Measurements from ENCODE around the gene DGCR6. TPM values are rescaled to one million over a fixed set of nuclear protein-coding genes. Genes with fewer than 3 reads are reported as not detected.
"Not testable (repeated sequence)": the region's sequence is repeated elsewhere in the genome, so short reads cannot be mapped to it uniquely, and the experiment has no call there.

Gene DGCR6
- polyA plus RNA-seq, 2 of the 4 experiments (the other 2 are of a cell fraction), result 1.2 to 2.5 TPM

GRCh38 chr22:18958738-18959137 is 52.6 kb downstream of the DGCR6 start:
- H3K4me1 ChIP-seq; DNase-seq (ENCODE audit: low read depth in 1 of 2, low spot score in 1 of 2); H3K9me3 ChIP-seq; ATAC-seq; H3K4me2 ChIP-seq; FAIRE-seq; H3K4me3 ChIP-seq; POLR2A ChIA-PET; H3K27ac ChIP-seq: not testable (repeated sequence)
- CTCF ChIA-PET, result interaction anchor here (0.6 kb wide), 1 partner anchor 468 kb away, joined by 3 read pairs; no protein-coding TSS in a partner anchor
- 65% methylated on average over 14 of the region's 14 CpGs for WGBS (ENCODE audit: missing lambda C conversion rate)

- DNase-seq (ENCODE audit: low read depth in 1 of 2, low spot score in 1 of 2); H3K4me2 ChIP-seq; FAIRE-seq; ATAC-seq; H3K9me3 ChIP-seq; CTCF ChIA-PET; H3K4me3 ChIP-seq; POLR2A ChIA-PET; H3K4me1 ChIP-seq; H3K27ac ChIP-seq: not testable (repeated sequence)
- WGBS (ENCODE audit: missing lambda C conversion rate), result 92% methylated on average over 2 of the region's 6 CpGs
Observed at GRCh38 chr22:18959266-18959665, 53.1 kb downstream of the DGCR6 start.

GRCh38 chr22:18959741-18960140 is 53.6 kb downstream of the DGCR6 start:
- H3K9me3 ChIP-seq; FAIRE-seq; H3K4me1 ChIP-seq; H3K4me3 ChIP-seq; H3K27ac ChIP-seq; CTCF ChIA-PET; DNase-seq (ENCODE audit: low read depth in 1 of 2, low spot score in 1 of 2); POLR2A ChIA-PET; H3K4me2 ChIP-seq; ATAC-seq: not testable (repeated sequence)
- no CpG with 5 or more reads among the region's 12 CpGs for WGBS (ENCODE audit: missing lambda C conversion rate)

GRCh38 chr22:18960166-18960820 is 54.2 kb downstream of the DGCR6 start:
- CTCF ChIA-PET; ATAC-seq; H3K4me3 ChIP-seq; FAIRE-seq; POLR2A ChIA-PET; H3K4me2 ChIP-seq; H3K4me1 ChIP-seq; DNase-seq (ENCODE audit: low read depth in 1 of 2, low spot score in 1 of 2); H3K9me3 ChIP-seq; H3K27ac ChIP-seq: not testable (repeated sequence)
- no CpG with 5 or more reads among the region's 11 CpGs for WGBS (ENCODE audit: missing lambda C conversion rate)

- POLR2A ChIA-PET, H3K27ac ChIP-seq: not testable (repeated sequence)
Observed at GRCh38 chr22:18961201-18961600, 55.1 kb downstream of the DGCR6 start.

More at GRCh38 chr22:18961201-18961600, 55.1 kb downstream of the DGCR6 start:
- FAIRE-seq; H3K9me3 ChIP-seq; H3K4me3 ChIP-seq; H3K4me2 ChIP-seq; ATAC-seq; CTCF ChIA-PET; H3K4me1 ChIP-seq; DNase-seq (ENCODE audit: low read depth in 1 of 2, low spot score in 1 of 2): not testable (repeated sequence)
- 30% methylated on average over 4 of the region's 7 CpGs for WGBS (ENCODE audit: missing lambda C conversion rate)

Other genes with a start within 250 kb of the DGCR6 start
- 0.46 and 0.58 TPM in 2 replicates for gene PRODH, start 30.0 kb downstream of the DGCR6 start, polyA plus RNA-seq (2011; rRNA removed)
- 1.5 to 2.4 TPM (median 2.3 TPM) in 3 replicates for gene PRODH, start 30.0 kb downstream of the DGCR6 start, polyA plus RNA-seq (2017; fragmentation: RNase III; extraction: RNeasy Plus Mini Kit Qiagen cat#74134 plus additional on column Dnase treatment)
- gene DGCR2, start 216.1 kb downstream of the DGCR6 start, polyA plus RNA-seq (2011; rRNA removed), result 10.6 and 12.9 TPM in 2 replicates
- gene DGCR2, start 216.1 kb downstream of the DGCR6 start, polyA plus RNA-seq (2017; fragmentation: RNase III; extraction: RNeasy Plus Mini Kit Qiagen cat#74134 plus additional on column Dnase treatment), result 17.7 to 17.9 TPM (median 17.8 TPM) in 3 replicates
- gene TSSK2, start 225.0 kb downstream of the DGCR6 start, polyA plus RNA-seq (2011; rRNA removed), result not detected in 2 replicates
- not detected in 3 replicates for gene TSSK2, start 225.0 kb downstream of the DGCR6 start, polyA plus RNA-seq (2017; fragmentation: RNase III; extraction: RNeasy Plus Mini Kit Qiagen cat#74134 plus additional on column Dnase treatment)
- 4.7 and 5.2 TPM in 2 replicates for gene ESS2, start 238.3 kb downstream of the DGCR6 start, polyA plus RNA-seq (2011; rRNA removed)
- gene ESS2, start 238.3 kb downstream of the DGCR6 start, polyA plus RNA-seq (2017; fragmentation: RNase III; extraction: RNeasy Plus Mini Kit Qiagen cat#74134 plus additional on column Dnase treatment), result 9.0 to 10.0 TPM (median 9.4 TPM) in 3 replicates
- gene GSC2, start 244.0 kb downstream of the DGCR6 start, polyA plus RNA-seq (2011; rRNA removed), result not detected in 2 replicates
- not detected in 3 replicates for gene GSC2, start 244.0 kb downstream of the DGCR6 start, polyA plus RNA-seq (2017; fragmentation: RNase III; extraction: RNeasy Plus Mini Kit Qiagen cat#74134 plus additional on column Dnase treatment)